HG03097 (cell line): ENCODE data around the gene MBD4.
"Not testable (repeated sequence)": the region's sequence is repeated elsewhere in the genome, so short reads cannot be mapped to it uniquely, and the experiment has no call there.

ENCODE experiments used
- ATAC-seq: cut with Tn5 transposase; IDR thresholded peaks from one replicate; pipeline ENCODE4 v1.9.1; 2021; ENCODE audit not compliant: unreplicated experiment, low FRiP score

Gene MBD4

DNA sequence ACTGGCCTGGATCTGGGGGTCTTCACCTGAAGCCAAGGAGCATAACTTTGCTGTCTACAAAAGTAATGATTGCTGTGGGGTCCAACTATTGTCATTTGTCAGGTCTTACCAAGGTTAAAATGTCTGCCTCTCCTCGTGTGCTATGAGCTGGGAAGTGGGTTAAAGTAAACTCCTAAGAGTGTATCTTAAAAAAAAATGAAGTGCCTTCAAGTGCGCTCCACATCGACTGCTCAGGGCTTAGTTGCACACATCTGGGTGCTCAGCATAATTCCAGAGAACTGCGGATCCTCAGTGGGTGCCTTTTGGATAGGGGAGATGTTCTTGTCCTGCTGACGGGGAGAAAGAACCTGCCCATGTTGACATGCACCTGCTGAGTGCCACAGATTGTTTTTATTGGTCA is 52.3 kb downstream of the MBD4 start:
- ATAC-seq = no peak

GRCh38 chr3:129386984-129387383 is 52.8 kb downstream of the MBD4 start:
- no peak for ATAC-seq

GRCh38 chr3:129385507-129385906 is 54.2 kb downstream of the MBD4 start:
- ATAC-seq = not testable (repeated sequence)

- ATAC-seq = no peak
Measured at GRCh38 chr3:129384594-129385323, 55.0 kb downstream of the MBD4 start.

DNA sequence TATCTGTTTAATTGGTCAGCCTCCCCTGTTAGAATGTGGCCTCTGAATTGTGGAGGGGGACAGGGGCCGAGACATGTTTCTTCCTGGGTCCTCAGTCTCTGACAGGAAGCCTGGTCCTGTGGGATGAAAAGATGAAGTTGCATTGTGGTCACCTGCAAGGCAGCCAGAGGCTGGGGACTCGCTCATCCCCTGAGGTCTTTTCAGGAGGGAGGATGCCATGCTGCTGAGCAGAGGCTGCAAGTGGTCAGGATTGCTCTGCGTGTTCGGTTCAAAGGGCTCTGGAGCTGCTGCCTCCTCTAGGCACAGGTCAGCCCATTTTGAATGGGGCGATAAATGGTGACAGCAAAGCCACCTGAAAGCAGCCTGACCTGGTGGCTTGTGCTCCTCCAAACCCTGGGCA is 55.6 kb downstream of the MBD4 start:
- not testable (repeated sequence) for ATAC-seq

DNA sequence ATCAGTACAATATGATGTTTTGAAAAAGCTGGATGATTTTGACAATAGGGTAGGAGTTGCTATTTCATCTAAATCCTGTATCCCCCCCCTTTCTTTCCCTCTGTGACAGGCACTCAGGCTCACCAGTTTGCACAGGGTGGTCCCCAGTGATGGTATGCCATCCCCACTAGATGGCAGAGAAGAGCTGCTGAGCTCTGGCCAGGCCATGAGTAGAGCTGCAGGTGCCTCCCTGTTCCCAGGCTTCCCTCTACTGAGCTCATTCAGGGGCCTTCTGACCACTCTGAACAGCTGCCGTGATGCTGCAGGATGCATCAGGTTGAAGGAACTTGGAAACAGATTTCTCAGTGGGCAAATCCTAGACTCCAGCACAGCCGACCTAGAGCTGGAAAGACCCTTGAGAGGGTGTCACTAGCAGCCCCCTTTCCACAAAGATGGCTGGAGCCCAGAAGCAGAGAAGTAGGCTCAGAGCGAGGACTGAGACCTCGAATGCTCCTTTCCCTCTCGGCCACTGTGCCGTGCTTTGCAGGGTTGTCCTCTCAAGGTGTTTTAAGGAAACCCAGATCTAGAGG is 56.4 kb downstream of the MBD4 start:
- no peak for ATAC-seq

GRCh38 chr3:129382366-129382765 is 57.4 kb downstream of the MBD4 start:
- no peak for ATAC-seq
